Neural cell (in vitro differentiated cells): Measurements from ENCODE around the gene GORASP2. TPM values are rescaled to one million over a fixed set of nuclear protein-coding genes. Genes with fewer than 3 reads are reported as not detected.

ENCODE experiments used
- H2AFZ ChIP-seq: fragments of 200-600, 300-800 bp; sonication (generic), shearing (Covaris generic); 2 replicates; pipeline ENCODE4 v1.6.0; 2014; ENCODE audit warnings: low read depth, mild to moderate bottlenecking, antibody characterized with exemption, low read length, moderate library complexity
- H3F3A ChIP-seq: fragments of 200-600 bp; shearing (Covaris generic); 2 replicates; pipeline ENCODE4 v1.6.1; 2016; ENCODE audit warnings: mild to moderate bottlenecking, moderate library complexity, mixed read lengths, antibody characterized with exemption, low read length; ENCODE audit not compliant: insufficient read depth, poor library complexity, severe bottlenecking
- H3K27ac ChIP-seq: fragments of 200-600, 300-800 bp; sonication (generic), shearing (Covaris generic); 2 replicates; pipeline ENCODE4 v1.5.1; 2014; ENCODE audit warnings: mild to moderate bottlenecking, low read length, moderate library complexity
- H3K27me3 ChIP-seq: fragments of 300-800, 200-600 bp; sonication (generic), shearing (Covaris generic); 2 replicates; pipeline ENCODE4 v1.6.0; 2014; ENCODE audit warnings: mild to moderate bottlenecking, low read depth, low read length, moderate library complexity; ENCODE audit not compliant: insufficient read depth
- H3K36me3 ChIP-seq: fragments of 300-800, 200-600 bp; sonication (generic), shearing (Covaris generic); 2 replicates; pipeline ENCODE4 v1.5.1; 2014; ENCODE audit warnings: mild to moderate bottlenecking, antibody characterized with exemption, low read length, moderate library complexity; ENCODE audit not compliant: insufficient read depth
- H3K4me2 ChIP-seq: fragments of 300-800, 200-600 bp; sonication (generic), shearing (Covaris generic); 2 replicates; pipeline ENCODE4 v1.6.0; 2014; ENCODE audit warnings: mild to moderate bottlenecking, low read length
- H3K4me3 ChIP-seq: fragments of 300-800, 200-600 bp; sonication (generic), shearing (Covaris generic); 2 replicates; pipeline ENCODE4 v1.5.1; 2014; ENCODE audit warnings: mild to moderate bottlenecking, low read length, moderate library complexity
- H3K79me2 ChIP-seq: fragments of 200-600 bp; shearing (Covaris generic); replicated peaks from 2 replicates; pipeline ENCODE4 v1.6.0; 2014; ENCODE audit warnings: mild to moderate bottlenecking, low read length, moderate library complexity; ENCODE audit not compliant: insufficient read depth
- H3K9ac ChIP-seq: fragments of 300-800, 200-600 bp; sonication (generic), shearing (Covaris generic); 2 replicates; pipeline ENCODE4 v1.6.1; 2016; ENCODE audit warnings: mild to moderate bottlenecking, low read length, mixed read lengths
- H3K9me2 ChIP-seq: fragments of 200-600 bp; shearing (Covaris generic); 2 replicates; pipeline ENCODE4 v1.6.1; 2016; ENCODE audit warnings: mild to moderate bottlenecking, low read length, mixed read lengths; ENCODE audit not compliant: insufficient read depth
- H3K9me3 ChIP-seq: fragments of 200-600, 300-800 bp; sonication (generic), shearing (Covaris generic); 2 replicates; pipeline ENCODE4 v1.6.1; 2016; ENCODE audit warnings: mild to moderate bottlenecking, mixed run types, low read length, moderate library complexity, mixed read lengths
- H4K20me1 ChIP-seq: fragments of 200-600 bp; shearing (Covaris generic); 2 replicates; pipeline ENCODE4 v1.6.1; 2016; ENCODE audit warnings: mild to moderate bottlenecking, mixed run types; ENCODE audit not compliant: insufficient read depth
- EP300 ChIP-seq: fragments of 450-650 bp; conservative IDR thresholded peaks from 2 replicates; pipeline ENCODE4 v1.6.1; 2014; ENCODE audit warnings: antibody characterized with exemption, mild to moderate bottlenecking, moderate library complexity; ENCODE audit not compliant: poor library complexity, severe bottlenecking
- EZH2 ChIP-seq: fragments of 200-600, 300-800 bp; shearing (Covaris generic), sonication (generic); IDR thresholded peaks from 2 replicates; pipeline ENCODE4 v1.6.1; 2014; ENCODE audit warnings: antibody characterized with exemption, low read length, borderline replicate concordance, mild to moderate bottlenecking; ENCODE audit not compliant: insufficient read depth, poor library complexity, severe bottlenecking
- MXI1 ChIP-seq: fragments of 450-650 bp; conservative IDR thresholded peaks from 2 replicates; pipeline ENCODE4 v1.6.1; 2014; ENCODE audit warnings: antibody characterized with exemption, mild to moderate bottlenecking; ENCODE audit not compliant: poor library complexity, severe bottlenecking
- POLR2AphosphoS5 ChIP-seq: IDR thresholded peaks from 2 replicates; pipeline ENCODE4 v1.6.1; 2012
- RAD21 ChIP-seq: fragments of 450-650 bp; conservative IDR thresholded peaks from 2 replicates; pipeline ENCODE4 v1.6.1; 2014; ENCODE audit warnings: antibody characterized with exemption, mild to moderate bottlenecking, moderate library complexity
- SMC3 ChIP-seq: fragments of 450-650 bp; conservative IDR thresholded peaks from 2 replicates; pipeline ENCODE4 v1.6.1; 2014; ENCODE audit warnings: antibody characterized with exemption, mild to moderate bottlenecking, moderate library complexity; ENCODE audit not compliant: poor library complexity
- TAF1 ChIP-seq: IDR thresholded peaks from 2 replicates; pipeline ENCODE4 v1.6.1; 2012; ENCODE audit warnings: low read depth
- polyA plus RNA-seq: library from polyadenylated mRNA; depleted of rRNA; stranded (reverse); fragments of >200 nt; gene quantifications from 2 replicates; pipeline ENCODE4 v1.2.3, GENCODE V29; 2014
- TF ChIP-seq, protein P1 (sequence below): IDR thresholded peaks from 2 replicates; pipeline ENCODE4 v1.6.1; 2012; ENCODE audit warnings: borderline replicate concordance
- TF ChIP-seq, protein P2 (sequence below): fragments of 450-650 bp; IDR thresholded peaks from 2 replicates; pipeline ENCODE4 v1.5.1; 2014; ENCODE audit warnings: antibody characterized with exemption, mild to moderate bottlenecking, moderate library complexity; ENCODE audit not compliant: poor library complexity, severe bottlenecking

The GORASP2 gene
- polyA plus RNA-seq, 1 donor from 2014 or later, result 20.4 TPM

DNA sequence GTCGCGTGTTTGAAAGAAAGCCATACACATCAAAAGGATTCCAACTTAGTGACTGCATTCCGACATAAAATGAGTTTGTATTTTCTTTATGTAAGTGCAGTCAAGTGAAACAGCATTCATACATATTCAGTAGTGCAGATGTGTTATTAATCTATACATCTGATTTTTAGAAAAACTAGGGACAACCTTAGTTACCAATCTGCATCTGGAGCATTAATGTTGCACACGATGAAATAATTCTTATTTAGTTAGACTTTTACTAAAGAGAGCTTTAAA, 1.9 kb downstream of the GORASP2 start:
- no peak overlapping the region for H2AFZ ChIP-seq
- peaks cover 57% of the 10 kb centered on the region for H3K79me2 ChIP-seq
- H3K9me3 ChIP-seq, result no peaks in the 10 kb centered on the region
- no peak overlapping the region for H3K27ac ChIP-seq
- H3F3A ChIP-seq, result no peaks in the 10 kb centered on the region
- TF ChIP-seq MXI1 (no peak), EZH2 (no peak), EP300 (no peak), SMC3 (no peak), TAF1 (no peak), RAD21 (no peak), POLR2AphosphoS5 (no peak)
- TF ChIP-seq, protein P1, sequence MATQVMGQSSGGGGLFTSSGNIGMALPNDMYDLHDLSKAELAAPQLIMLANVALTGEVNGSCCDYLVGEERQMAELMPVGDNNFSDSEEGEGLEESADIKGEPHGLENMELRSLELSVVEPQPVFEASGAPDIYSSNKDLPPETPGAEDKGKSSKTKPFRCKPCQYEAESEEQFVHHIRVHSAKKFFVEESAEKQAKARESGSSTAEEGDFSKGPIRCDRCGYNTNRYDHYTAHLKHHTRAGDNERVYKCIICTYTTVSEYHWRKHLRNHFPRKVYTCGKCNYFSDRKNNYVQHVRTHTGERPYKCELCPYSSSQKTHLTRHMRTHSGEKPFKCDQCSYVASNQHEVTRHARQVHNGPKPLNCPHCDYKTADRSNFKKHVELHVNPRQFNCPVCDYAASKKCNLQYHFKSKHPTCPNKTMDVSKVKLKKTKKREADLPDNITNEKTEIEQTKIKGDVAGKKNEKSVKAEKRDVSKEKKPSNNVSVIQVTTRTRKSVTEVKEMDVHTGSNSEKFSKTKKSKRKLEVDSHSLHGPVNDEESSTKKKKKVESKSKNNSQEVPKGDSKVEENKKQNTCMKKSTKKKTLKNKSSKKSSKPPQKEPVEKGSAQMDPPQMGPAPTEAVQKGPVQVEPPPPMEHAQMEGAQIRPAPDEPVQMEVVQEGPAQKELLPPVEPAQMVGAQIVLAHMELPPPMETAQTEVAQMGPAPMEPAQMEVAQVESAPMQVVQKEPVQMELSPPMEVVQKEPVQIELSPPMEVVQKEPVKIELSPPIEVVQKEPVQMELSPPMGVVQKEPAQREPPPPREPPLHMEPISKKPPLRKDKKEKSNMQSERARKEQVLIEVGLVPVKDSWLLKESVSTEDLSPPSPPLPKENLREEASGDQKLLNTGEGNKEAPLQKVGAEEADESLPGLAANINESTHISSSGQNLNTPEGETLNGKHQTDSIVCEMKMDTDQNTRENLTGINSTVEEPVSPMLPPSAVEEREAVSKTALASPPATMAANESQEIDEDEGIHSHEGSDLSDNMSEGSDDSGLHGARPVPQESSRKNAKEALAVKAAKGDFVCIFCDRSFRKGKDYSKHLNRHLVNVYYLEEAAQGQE, result no peak
- TF ChIP-seq, protein P2, sequence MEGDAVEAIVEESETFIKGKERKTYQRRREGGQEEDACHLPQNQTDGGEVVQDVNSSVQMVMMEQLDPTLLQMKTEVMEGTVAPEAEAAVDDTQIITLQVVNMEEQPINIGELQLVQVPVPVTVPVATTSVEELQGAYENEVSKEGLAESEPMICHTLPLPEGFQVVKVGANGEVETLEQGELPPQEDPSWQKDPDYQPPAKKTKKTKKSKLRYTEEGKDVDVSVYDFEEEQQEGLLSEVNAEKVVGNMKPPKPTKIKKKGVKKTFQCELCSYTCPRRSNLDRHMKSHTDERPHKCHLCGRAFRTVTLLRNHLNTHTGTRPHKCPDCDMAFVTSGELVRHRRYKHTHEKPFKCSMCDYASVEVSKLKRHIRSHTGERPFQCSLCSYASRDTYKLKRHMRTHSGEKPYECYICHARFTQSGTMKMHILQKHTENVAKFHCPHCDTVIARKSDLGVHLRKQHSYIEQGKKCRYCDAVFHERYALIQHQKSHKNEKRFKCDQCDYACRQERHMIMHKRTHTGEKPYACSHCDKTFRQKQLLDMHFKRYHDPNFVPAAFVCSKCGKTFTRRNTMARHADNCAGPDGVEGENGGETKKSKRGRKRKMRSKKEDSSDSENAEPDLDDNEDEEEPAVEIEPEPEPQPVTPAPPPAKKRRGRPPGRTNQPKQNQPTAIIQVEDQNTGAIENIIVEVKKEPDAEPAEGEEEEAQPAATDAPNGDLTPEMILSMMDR, result no peak
- H4K20me1 ChIP-seq, result no peaks in the 10 kb centered on the region
- H3K4me3 ChIP-seq, result peak overlapping the region; percentile 90
- no peaks in the 10 kb centered on the region for H3K27me3 ChIP-seq
- H3K4me2 ChIP-seq, result peak overlapping the region; percentile 77
- no peaks in the 10 kb centered on the region for H3K9me2 ChIP-seq
- H3K36me3 ChIP-seq, result no peaks in the 10 kb centered on the region
- H3K9ac ChIP-seq, result peak overlapping the region; percentile 83

DNA sequence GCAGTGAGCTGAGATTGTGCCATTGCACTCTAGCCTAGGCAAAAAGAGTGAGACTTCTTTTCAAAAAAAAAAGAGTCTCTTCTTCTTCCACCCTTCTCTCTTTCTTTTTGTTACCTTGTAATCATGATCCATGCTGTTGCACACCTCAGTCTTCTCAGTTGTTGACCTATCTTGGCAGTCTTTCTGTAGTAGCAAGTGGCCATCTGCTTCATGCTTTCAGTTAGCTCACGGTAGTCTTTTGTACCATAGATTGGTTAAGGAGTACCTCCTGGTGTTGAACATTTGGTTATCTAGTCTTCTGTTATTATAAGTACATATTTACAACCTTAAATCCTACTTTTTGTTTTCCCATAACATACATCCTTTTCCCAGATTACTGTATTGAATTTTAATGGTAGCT, 3.1 kb downstream of the GORASP2 start:
- Histone ChIP-seq H3K27ac (no peak overlapping the region), H3K79me2 (peaks cover 66% of the 10 kb centered on the region), H3K4me3 (peak overlapping the region; percentile 4), H3K27me3 (no peaks in the 10 kb centered on the region), H3K4me2 (no peak overlapping the region), H4K20me1 (no peaks in the 10 kb centered on the region), H3K9me3 (no peaks in the 10 kb centered on the region), H2AFZ (no peak overlapping the region), H3K9me2 (no peaks in the 10 kb centered on the region), H3K9ac (no peak overlapping the region), H3F3A (no peaks in the 10 kb centered on the region), H3K36me3 (no peaks in the 10 kb centered on the region)
- TF ChIP-seq TAF1, result no peak
- TF ChIP-seq POLR2AphosphoS5, result no peak
- TF ChIP-seq, protein P2, result no peak
- TF ChIP-seq SMC3, result no peak
- TF ChIP-seq, protein P1, result no peak
- TF ChIP-seq EP300, result no peak
- TF ChIP-seq EZH2, result no peak
- TF ChIP-seq MXI1, result no peak
- TF ChIP-seq RAD21, result no peak
